ENCODE measurements around the gene NDST1.
A peak's percentile ranks its signal among the peaks of the same experiment; 100 is the strongest.

NDST1 gene

GRCh38 chr5:150587856-150588595 lies 80.1 kb downstream of the NDST1 start:
- DNase-seq (ENCODE audit: low spot score) = no peak

GRCh38 chr5:150588596-150588890 lies 80.6 kb downstream of the NDST1 start:
- DNase-seq (ENCODE audit: low spot score) = no peak

GRCh38 chr5:150589862-150590601 lies 82.1 kb downstream of the NDST1 start:
- DNase-seq (ENCODE audit: low spot score) = peak; percentile 79

GRCh38 chr5:150590979-150591695 lies 83.2 kb downstream of the NDST1 start:
- DNase-seq (ENCODE audit: low spot score) = no peak

- no peak for DNase-seq (ENCODE audit: low spot score)
These were observed 85.7 kb downstream of the NDST1 start for GRCh38 chr5:150593593-150593992.

GRCh38 chr5:150593996-150594395 lies 86.1 kb downstream of the NDST1 start:
- no peak for DNase-seq (ENCODE audit: low spot score)

- no peak for DNase-seq (ENCODE audit: low spot score)
These were observed 87.6 kb downstream of the NDST1 start for GRCh38 chr5:150595466-150596031.

- DNase-seq (ENCODE audit: low spot score) = no peak
These were observed 88.4 kb downstream of the NDST1 start for GRCh38 chr5:150596313-150596712.

GRCh38 chr5:150596826-150597225 lies 88.9 kb downstream of the NDST1 start:
- DNase-seq (ENCODE audit: low spot score) = no peak

GRCh38 chr5:150598006-150598405 lies 90.1 kb downstream of the NDST1 start:
- DNase-seq (ENCODE audit: low spot score) = no peak

- DNase-seq (ENCODE audit: low spot score) = no peak
These were observed 90.9 kb downstream of the NDST1 start for GRCh38 chr5:150598821-150599273.

GRCh38 chr5:150599281-150599680 lies 91.3 kb downstream of the NDST1 start:
- no peak for DNase-seq (ENCODE audit: low spot score)

- DNase-seq (ENCODE audit: low spot score) = peak; percentile 52
These were observed 92.1 kb downstream of the NDST1 start for GRCh38 chr5:150599917-150600511.

- no peak for DNase-seq (ENCODE audit: low spot score)
These were observed 92.9 kb downstream of the NDST1 start for GRCh38 chr5:150600616-150601490.

GRCh38 chr5:150601491-150602345 lies 93.8 kb downstream of the NDST1 start:
- no peak for DNase-seq (ENCODE audit: low spot score)

GRCh38 chr5:150603052-150603451 lies 95.1 kb downstream of the NDST1 start:
- DNase-seq (ENCODE audit: low spot score) = no peak

GRCh38 chr5:150603491-150603890 lies 95.6 kb downstream of the NDST1 start:
- DNase-seq (ENCODE audit: low spot score) = no peak

GRCh38 chr5:150604010-150604409 lies 96.1 kb downstream of the NDST1 start:
- DNase-seq (ENCODE audit: low spot score) = no peak

- no peak for DNase-seq (ENCODE audit: low spot score)
These were observed 97.0 kb downstream of the NDST1 start for GRCh38 chr5:150604894-150605440.

GRCh38 chr5:150605546-150605945 lies 97.6 kb downstream of the NDST1 start:
- DNase-seq (ENCODE audit: low spot score) = peak; percentile 66
